LHCN-M2 (cell line): Measurements from ENCODE around the gene CCL13. TPM values are rescaled to one million over a fixed set of nuclear protein-coding genes. Genes with fewer than 3 reads are reported as not detected.
"Not testable (repeated sequence)": the region's sequence is repeated elsewhere in the genome, so short reads cannot be mapped to it uniquely, and the experiment has no call there.

ENCODE experiments used
- DNase-seq: peaks from one replicate; pipeline ENCODE4 v3.0.0-alpha.2; 2012; ENCODE audit warnings: low read depth
- polyA plus RNA-seq: library from polyadenylated mRNA; unstranded; fragments of >200 nt; gene quantifications from one replicate; pipeline ENCODE4 v1.2.1, GENCODE V29; 2012; ENCODE audit warnings: missing spikeins
- total RNA-seq: library from RNA; depleted of rRNA; stranded (reverse); fragments of >200 nt; gene quantifications from 2 replicates; pipeline ENCODE4 v1.2.3, GENCODE V29; 2014; rRNA removed

The CCL13 gene
- total RNA-seq, result not detected in 2 replicates
- polyA plus RNA-seq, result not detected

DNA sequence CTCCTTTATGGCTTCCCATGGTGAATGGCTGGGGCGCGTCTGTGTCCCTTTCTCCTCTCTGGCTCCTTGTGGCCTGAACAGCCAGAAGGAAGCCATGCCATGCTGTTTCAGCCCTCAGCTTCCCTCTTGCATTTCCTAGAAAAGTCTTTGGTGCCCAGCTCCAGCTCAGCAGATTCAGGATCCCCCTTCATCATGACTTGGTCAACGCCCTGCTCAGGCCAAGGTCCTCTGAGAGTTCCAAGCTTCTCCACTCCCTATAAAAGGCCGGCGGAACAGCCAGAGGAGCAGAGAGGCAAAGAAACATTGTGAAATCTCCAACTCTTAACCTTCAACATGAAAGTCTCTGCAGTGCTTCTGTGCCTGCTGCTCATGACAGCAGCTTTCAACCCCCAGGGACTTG lies at the start of gene CCL13:
CCL13 (plus strand) TSS at position 287 of the 400 bp plus-strand sequence; CDS start at position 334, 47 bp downstream.
- no peak for DNase-seq

DNA sequence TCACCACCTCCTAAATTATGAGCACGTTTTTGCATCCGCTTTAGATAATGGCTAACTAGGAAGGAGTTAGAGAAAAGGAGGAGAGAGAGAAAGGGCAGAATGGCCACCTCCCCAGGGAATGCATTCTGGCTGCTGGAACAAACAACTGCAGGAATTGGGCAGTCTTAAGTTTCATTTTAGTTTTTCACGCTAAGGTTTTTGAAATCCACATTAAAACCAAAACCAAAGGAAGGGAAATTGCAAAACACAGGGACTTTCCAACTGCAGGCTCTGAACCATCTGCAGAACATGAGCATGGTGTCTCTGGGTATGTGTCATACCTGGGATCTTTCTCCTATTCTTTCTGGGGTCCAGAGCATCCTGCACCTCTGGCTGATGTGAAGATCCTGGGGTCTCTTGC lies 49.2 kb upstream of the CCL13 start:
- DNase-seq, result no peak

DNA sequence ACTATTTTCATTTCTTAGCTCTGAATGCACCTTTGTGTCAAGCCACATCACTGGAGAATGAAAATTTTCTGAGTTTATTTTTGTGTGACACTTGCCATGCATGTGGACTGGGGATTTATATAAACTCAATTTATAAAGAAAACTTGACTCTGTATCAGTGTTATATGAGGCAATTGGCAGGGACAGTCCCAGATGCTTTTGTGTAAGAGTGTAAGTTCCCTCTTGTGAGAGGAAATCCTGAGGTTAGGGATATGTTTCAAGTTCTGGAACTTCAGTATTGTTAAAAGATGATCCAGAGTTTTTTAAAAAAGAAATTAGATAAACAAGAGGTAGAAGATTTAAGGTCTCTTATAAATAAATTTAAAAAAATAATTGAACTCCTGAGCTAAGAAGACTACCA lies 47.9 kb upstream of the CCL13 start:
- DNase-seq, result no peak

DNA sequence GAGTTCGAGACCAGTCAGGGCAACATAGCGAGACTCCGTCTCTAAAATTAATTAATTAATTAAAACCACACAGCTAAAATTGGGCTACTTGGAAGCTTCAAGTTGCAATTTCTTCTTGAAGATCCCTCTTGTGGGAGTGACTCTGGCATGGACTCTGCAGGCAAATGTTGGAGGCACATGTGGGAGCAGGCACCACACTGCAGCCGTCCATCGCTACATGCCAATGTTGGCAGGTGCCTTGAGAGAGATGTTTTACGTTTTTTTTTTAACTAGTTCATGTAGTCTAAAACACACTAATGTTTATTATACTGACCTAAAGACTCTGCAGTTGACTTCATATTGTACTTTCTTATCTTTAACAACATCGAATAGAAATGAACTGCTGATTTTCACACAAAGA lies 45.0 kb upstream of the CCL13 start:
- DNase-seq, result no peak

DNA sequence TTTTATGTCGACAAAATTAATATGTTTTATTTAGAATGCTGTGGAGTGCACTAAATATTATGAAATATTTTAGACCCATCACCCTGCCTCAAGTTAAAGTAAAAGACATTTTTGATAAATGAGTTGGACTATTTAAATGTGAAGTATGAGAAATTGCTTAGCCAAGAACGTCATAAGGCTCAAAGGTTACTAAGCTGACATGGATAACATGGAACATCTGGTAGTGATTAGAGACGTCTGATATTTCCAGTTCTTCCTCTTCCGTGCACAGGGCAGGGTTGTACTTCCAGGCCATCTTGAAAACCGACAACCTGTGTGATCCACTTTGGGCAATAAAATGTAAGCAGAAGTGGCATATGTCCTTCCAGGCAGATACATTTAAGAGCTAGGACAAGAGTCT lies 44.2 kb upstream of the CCL13 start:
- no peak for DNase-seq

DNA sequence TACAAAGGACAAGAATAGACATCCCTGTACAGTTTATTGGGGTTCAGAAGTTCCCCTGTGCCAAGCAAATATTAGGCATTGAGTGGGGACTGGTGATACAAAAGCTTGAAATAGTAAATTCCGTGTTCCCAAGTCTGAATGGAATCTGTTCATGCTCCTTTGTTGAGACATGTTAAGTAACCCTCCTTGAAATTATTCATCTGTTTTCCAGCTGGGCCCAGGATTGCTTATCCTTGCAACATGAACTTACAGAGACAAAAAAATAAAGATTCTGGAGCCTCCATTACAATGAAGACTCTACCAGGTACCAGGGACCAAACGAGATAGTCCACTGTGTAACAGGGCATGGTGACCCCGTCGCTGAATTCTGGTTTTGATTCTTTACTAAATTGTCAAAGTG lies 43.1 kb upstream of the CCL13 start:
- DNase-seq, result no peak

DNA sequence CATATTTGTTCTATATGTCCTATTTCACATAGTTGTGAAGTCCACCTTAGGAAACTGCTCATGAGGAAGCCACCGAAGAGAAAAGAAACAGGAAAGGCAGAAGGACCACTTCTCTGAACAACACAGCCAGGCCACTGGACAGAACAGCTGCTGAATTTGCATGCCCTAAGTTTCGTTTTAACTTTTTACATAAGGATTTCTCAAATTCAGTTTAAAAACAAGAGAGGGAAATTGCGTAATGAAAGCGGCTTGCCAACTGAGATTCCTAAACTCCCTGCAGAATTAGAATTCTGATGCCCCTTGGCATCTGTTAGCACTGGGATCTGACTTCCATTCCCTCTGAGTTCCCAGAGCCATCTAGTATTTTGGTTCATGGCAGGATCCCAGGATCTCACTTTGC lies 42.0 kb upstream of the CCL13 start:
- peak; percentile 13 for DNase-seq

DNA sequence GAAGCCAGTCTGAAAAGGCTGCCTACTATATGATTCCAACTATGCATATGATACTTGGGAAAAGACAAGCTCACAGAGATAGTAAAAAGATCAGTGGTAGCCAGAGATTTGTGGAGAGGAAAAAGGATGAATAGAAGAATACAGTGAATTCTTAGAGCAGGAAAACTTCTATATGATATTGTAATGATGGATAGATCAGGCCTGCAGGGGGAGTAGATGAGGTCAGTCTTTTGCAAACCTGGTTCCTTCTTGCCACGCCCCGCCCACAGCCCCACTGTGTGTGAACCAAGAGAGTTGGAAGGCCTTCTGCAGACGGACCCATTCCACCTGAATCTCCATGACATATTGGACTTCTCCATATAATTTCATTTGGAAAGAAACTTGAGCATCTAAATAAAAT lies 37.8 kb upstream of the CCL13 start:
- no peak for DNase-seq

DNA sequence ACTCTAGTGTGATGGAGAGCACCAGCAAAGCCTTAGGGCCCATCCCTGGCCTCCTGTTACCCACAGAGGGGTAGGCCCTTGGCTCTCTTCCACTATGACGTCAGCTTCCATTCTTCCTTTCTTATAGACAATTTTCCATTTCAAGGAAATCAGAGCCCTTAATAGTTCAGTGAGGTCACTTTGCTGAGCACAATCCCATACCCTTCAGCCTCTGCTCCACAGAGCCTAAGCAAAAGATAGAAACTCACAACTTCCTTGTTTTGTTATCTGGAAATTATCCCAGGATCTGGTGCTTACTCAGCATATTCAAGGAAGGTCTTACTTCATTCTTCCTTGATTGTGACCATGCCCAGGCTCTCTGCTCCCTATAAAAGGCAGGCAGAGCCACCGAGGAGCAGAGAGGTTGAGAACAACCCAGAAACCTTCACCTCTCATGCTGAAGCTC lies 37.2 kb upstream of the CCL13 start, which contains the start of gene CCL8:
CCL8 (plus strand) TSS at position 397 of the 445 bp plus-strand sequence. CDS start 67 bp downstream, outside the sequence.
- DNase-seq, result no peak

DNA sequence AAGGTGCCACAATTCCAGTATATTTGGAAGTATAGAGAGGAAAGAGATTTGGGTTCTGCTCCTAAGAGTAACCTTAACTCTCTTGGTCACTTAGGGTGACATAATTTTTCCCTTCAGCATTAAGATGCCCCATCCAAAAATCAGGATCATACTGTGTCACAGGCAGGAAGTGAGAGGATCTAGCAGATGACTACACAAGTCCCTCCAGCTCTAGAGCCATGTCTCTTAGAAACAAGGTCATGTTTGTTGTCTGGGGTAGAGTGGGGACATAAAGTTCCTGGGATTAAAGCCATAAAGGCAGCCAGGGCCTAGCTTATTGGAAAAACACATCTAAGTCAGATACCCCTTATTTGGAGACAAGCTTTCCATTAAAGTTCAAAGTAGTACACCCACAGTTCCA lies 34.3 kb upstream of the CCL13 start:
- no peak for DNase-seq

DNA sequence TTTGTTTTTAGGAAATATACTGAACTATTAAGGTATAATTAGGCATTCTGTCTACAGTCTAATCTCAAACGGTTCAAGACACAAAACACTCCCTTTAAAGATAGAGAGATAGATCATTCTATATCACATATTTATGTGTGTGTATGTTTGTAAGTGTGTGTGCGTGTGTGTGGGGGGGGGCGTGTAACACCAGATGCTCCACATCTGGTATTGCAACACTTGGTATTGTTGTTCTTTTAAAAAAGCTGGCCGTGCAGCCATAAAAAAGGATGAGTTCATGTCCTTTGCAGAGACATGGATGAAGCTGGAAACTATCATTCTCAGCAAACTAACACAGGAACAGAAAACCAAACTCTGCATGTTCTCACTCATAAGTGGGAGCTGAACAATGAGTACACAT lies 28.7 kb upstream of the CCL13 start:
- not testable (repeated sequence) for DNase-seq

DNA sequence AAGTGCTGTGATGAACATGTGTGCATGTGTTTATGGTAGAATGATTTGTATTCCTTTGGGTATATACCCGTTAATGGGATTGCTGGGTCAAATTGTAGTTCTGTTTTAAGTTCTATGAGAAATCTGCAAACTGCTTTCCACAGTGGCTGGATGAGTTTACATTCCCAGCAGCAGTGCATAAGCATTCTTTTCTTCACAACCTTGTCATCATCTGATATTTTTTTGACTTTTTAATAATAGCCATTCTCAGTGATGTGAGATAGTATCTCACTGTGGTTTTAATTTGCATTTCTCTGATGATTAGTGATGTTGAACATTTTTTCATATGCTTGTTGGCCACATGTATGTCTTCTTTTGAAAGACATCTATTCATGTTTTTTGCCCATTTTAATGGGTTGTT lies 18.6 kb upstream of the CCL13 start:
- DNase-seq, result no peak

DNA sequence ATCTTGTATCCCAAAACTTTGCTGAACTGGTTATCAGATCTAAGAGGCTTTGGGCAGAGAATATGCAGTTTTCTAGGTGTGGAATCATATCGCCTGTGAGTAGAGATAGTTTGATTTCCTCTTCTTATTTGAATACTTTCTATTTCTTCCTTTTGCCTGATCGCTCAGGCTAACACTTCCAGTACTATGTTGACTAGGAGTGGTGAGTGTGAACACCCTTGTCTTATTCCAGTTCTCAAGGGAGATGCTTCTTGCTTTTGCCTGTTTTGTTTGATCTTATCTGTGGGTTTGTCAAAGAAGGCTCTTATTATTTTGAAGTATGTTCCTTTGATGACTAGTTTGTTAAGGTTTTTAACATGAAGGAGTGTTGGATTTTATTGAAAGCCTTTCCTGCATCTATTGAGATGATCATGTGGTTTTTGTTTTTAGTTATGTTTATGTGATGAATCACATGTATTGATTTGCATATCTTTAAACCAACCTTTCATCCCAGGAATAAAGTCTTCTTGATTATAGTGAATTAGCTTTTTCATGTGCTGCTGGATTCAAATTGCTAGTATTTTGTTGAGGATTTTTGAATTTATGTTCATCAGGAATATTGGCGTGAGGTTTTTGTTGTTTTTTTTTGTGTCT lies 17.0 kb upstream of the CCL13 start:
- no peak for DNase-seq

DNA sequence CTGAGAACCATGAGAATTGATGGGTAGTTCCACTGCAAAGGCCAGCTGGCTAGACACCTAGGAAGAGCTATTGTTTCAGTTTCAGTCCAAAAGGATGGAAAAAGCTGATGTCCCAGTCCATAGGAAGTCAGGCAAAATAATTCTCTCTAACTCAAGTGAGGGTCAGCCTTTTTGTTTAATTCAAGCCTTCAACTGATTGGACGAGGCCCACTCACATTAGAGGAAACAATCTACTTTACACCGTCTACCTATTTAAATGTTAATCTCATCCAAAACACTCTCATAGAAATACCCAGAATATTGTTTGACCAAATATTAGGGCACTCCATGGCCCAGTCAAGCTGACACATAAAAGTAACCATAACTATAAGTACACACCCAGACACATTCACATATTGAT lies 14.4 kb upstream of the CCL13 start:
- no peak for DNase-seq

DNA sequence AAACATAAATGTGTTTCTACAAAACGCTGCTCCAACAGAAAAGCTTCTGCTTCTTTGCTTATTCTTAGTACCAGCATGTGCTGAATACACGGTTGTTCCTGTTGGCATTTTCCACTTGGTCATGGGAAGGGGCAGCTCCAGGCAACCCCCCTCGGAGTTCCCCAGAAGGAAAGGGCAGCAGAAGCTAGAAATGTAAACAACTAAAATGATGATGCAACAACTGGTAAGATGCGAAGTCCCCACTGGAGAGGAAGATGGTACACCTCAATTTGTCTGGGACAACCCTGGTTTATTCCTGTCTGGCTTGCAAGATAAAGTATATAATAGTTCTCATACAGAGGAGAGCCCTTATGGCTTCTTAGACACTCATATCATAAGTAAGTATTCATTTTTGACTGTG lies 9.2 kb upstream of the CCL13 start:
- DNase-seq, result no peak

DNA sequence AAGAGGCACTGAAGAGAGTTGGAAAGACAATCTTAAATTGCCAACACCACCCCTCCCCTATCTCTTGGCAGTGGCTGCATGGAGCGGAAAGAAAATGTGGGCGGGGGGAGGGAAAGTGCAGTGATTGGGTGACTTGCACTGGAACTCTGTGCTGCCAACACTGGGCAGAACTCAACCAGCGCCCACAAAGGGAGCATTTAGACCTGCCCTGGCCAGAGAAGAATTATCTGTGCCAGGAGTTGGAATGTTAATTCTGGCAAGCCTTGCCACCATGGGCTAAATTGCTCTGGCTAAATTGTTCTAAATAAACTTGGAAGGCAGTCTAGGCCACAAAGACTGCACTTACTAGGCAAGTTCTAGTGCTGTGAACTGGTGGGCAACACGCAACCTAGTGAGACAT lies 6.5 kb upstream of the CCL13 start:
- DNase-seq, result no peak

DNA sequence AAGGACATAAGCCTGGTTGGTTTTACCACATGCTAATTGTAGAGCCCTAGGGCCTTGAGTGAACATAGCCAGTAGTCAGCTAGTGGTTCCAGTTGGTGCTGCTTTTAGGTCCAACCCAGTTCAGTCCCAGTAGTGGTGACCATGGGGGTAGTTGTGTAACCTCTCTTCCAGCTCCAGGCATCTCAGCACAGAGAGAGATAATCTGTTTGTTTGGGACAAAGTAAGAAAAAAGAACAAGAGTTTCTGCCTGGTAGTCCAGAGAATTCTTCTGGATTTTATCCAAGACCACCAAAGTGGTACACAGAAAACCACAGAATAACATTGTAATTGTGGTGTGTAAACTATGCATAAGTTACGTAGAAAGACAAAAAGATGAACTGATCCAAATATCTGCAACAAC lies 5.2 kb upstream of the CCL13 start:
- no peak for DNase-seq

DNA sequence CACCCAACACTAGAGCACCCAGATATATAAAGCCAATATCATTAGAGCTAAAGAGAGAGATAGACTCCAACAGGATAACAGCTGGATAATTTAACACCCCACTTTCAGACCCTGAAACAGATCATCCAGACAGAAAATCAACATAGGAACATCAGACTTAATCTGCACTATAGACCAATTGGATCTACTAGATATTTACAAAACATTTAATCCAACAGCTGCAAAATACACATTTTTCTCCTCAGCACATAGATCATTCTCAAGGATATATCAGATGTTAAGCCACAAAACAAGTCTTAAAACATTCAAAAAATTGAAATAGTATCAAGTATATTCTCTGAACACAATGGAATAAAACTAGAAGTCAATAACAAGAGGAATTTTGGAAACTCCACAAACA lies 4.1 kb upstream of the CCL13 start:
- DNase-seq, result no peak

DNA sequence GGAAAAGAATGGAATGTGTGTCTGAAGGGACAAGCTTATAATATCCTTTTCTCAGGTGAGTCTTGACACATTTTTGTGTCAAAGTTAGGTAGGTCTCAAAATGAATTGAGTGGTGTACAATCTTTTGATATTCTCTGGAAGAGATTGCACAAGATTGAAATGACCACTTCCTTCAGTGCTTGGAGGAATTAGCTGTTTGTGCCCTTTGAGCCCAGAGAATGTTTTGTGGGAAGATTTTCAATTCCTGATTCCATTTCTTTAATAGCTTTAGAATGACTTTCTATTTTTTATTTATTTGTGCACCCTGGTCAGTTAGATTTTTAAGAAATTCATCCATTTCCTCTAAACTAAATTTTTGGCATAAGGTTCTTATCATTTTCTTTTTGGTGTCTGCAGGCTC lies 1.6 kb upstream of the CCL13 start:
- no peak for DNase-seq

DNA sequence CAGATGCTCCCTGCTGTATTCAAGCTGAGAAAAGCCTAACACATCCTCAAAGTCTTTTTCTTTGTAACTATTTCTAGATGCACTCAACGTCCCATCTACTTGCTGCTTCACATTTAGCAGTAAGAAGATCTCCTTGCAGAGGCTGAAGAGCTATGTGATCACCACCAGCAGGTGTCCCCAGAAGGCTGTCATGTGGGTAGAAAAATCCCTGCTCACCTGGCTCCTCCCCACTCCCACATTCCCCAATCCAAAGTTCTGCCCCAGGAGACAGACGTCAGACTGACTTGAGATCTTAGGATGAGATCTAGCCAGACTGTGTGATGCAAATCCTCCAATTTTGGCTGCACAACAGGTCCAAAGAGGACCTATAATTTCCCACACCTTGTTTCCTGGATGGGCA lies 1.1 kb downstream of the CCL13 start:
- no peak for DNase-seq

DNA sequence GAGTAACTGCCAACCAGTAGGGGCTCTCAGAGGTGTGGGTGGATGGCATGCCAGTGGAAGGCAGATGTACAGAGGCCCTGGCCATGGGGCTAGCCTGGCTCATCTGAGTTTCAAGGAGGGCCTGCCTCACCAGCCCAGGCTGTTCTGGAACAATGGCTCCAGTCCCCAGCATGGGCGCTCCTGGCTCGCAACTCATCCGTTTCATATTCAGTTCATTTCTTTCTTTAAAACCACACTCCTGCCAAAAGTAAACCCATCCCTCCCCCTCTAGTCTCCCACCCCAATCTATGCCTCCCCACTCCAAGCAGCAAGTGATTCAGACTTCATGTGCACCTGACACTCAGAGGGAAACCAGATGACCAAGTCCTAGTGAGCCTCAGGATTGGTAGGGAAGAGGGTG lies 2.4 kb downstream of the CCL13 start:
- no peak for DNase-seq

DNA sequence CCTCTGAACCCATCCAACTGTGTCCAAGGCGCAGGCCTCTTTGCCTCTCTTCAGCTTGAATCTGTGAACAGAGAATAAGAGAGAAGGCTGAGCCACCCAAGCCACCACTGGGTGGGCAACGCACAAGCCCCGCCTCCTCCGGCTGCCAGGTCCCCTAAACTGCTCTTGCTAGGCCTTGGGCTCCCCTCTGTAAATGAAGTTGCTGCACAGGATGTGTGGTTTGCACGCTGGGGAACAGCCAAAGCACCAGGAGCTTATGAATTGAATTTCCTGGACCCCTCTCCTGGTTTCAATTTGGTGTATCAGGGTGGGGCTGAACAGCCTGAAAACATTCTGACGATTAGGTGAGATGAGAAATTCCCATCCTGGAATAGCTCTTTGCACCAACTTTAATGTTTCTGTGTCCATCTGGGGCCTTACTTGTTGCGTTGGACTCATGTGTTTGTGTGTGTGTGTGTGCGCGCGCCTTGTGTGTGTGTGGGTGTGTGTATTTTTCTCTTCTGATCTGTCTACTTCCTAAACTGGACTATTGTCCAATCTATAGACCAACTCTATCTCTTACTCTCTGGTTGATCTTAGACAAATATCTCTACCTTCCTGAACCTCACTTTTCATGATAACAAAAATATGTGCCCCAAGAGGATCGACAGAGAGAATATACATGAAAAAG lies 4.5 kb downstream of the CCL13 start:
- no peak for DNase-seq

DNA sequence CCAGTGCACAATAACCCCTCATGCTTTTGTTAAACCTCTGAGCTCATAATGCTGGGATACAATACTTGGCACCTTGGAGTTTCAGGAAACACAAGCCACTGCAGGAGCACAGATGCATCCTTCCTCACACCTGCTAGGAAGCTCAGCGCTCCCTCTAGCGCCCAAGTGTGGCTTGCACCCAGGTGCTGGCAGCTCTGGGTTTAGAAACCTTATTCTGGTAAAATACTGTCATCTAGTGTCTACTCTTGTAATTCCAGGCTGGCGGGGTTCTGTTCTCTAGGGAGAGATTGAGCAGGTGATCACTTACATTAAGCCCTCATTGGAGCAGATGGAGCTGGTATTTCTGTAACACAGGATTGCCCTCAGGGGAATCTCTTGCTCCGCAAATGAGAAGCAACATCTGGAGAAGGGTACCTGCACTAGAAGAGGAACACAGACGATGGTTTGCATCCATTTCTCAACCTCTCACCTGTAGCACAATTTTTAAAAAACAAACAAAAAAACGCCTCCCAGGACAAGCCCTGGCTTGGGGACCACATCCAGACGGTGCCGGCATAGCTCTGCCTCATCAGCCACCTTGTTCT lies 5.3 kb downstream of the CCL13 start:
- DNase-seq, result peak; percentile 32
